Activated T-helper 1 cell treated with anti-CD3 and anti-CD28 coated beads, Interleukin-12 subunit alpha, Interleukin-12 subunit beta, Interleukin-2, Interleukin-4 antibody, amounts not matched to agents 30 ng/mL and 10 ng/mL and 1 ng/mL, durations not matched to agents 14 hours and 24 hours and 36 hours (primary cell): ENCODE data around the gene SAMD3. TPM values are rescaled to one million over a fixed set of nuclear protein-coding genes. Genes with fewer than 3 reads are reported as not detected.
"Not testable (repeated sequence)": the region's sequence is repeated elsewhere in the genome, so short reads cannot be mapped to it uniquely, and the experiment has no call there.

Experiments
- DNase-seq: peaks from one replicate; pipeline ENCODE4 v3.0.0; 2021; ENCODE audit warnings: low spot score
- H3K27ac Mint-ChIP-seq: one replicate; pipeline ENCODE4 v1.8.0; 2021; ENCODE audit warnings: mild to moderate bottlenecking, mixed read lengths
- H3K27me3 Mint-ChIP-seq: one replicate; pipeline ENCODE4 v1.8.0; 2022; ENCODE audit warnings: mild to moderate bottlenecking, moderate library complexity, mixed read lengths; ENCODE audit not compliant: insufficient read depth
- H3K36me3 Mint-ChIP-seq: one replicate; pipeline ENCODE4 v1.8.0; 2021; ENCODE audit warnings: low read depth, mixed read lengths
- H3K4me1 Mint-ChIP-seq: one replicate; pipeline ENCODE4 v1.8.0; 2021; ENCODE audit warnings: low read depth, mixed read lengths
- H3K4me3 Mint-ChIP-seq: one replicate; pipeline ENCODE4 v1.8.0; 2021; ENCODE audit warnings: mild to moderate bottlenecking, moderate library complexity, mixed read lengths
- H3K9me3 Mint-ChIP-seq: one replicate; pipeline ENCODE4 v1.8.0; 2021; ENCODE audit warnings: mixed read lengths
- intact Hi-C: fragments of 100-400 bp; cut with micrococcal nuclease; formaldehyde crosslinking; loops from one replicate; pipeline ENCODE4 v1.15.1; 2024
- total RNA-seq: library from RNA; stranded (reverse); gene quantifications from 2 replicates; pipeline ENCODE4 v1.2.3, GENCODE V29; 2022

SAMD3 gene
- total RNA-seq, 1 donor from 2014 or later: 4.6 TPM

GRCh38 chr6:130239755-130240154 lies 17.0 kb upstream of the SAMD3 start:
- Mint-ChIP-seq H3K4me1 (no peaks in the 10 kb centered on the region), H3K9me3 (no peaks in the 10 kb centered on the region), H3K4me3 (no peak overlapping the region), H3K36me3 (no peaks in the 10 kb centered on the region), H3K27me3 (peaks cover 7% of the 10 kb centered on the region), H3K27ac (no peak overlapping the region)
- no peak for DNase-seq
- intact Hi-C loops: no loop called here

- H3K27me3 Mint-ChIP-seq: no peaks in the 10 kb centered on the region
- DNase-seq: no peak
- H3K36me3 Mint-ChIP-seq: no peaks in the 10 kb centered on the region
- H3K9me3 Mint-ChIP-seq: no peaks in the 10 kb centered on the region
- intact Hi-C loops: no loop called here
- H3K27ac Mint-ChIP-seq: no peak overlapping the region
- H3K4me3 Mint-ChIP-seq: no peak overlapping the region
- peaks cover 6% of the 10 kb centered on the region for H3K4me1 Mint-ChIP-seq
Observed at GRCh38 chr6:130233330-130233729, 10.6 kb upstream of the SAMD3 start.

- H3K4me1 Mint-ChIP-seq, H3K4me3 Mint-ChIP-seq, H3K36me3 Mint-ChIP-seq, DNase-seq, H3K27ac Mint-ChIP-seq, H3K27me3 Mint-ChIP-seq, H3K9me3 Mint-ChIP-seq, intact Hi-C loops: not testable (repeated sequence)
Observed at GRCh38 chr6:130230531-130230930, 7.8 kb upstream of the SAMD3 start.

GRCh38 chr6:130229645-130230044 lies 6.9 kb upstream of the SAMD3 start:
- no peak for DNase-seq
- no peak overlapping the region for H3K27ac Mint-ChIP-seq
- intact Hi-C loops: no loop called here
- H3K36me3 Mint-ChIP-seq: peaks cover 5% of the 10 kb centered on the region
- H3K9me3 Mint-ChIP-seq: peaks cover 6% of the 10 kb centered on the region
- H3K4me3 Mint-ChIP-seq: no peak overlapping the region
- H3K27me3 Mint-ChIP-seq: no peaks in the 10 kb centered on the region
- H3K4me1 Mint-ChIP-seq: peaks cover 6% of the 10 kb centered on the region

GRCh38 chr6:130223508-130223907 lies 757 bp upstream of the SAMD3 start:
- DNase-seq: peak; percentile 73
- H3K27ac Mint-ChIP-seq: peak overlapping the region; percentile 72
- peaks cover 21% of the 10 kb centered on the region for H3K36me3 Mint-ChIP-seq
- H3K27me3 Mint-ChIP-seq: no peaks in the 10 kb centered on the region
- peaks cover 13% of the 10 kb centered on the region for H3K9me3 Mint-ChIP-seq
- intact Hi-C loops: loop anchor here (1.0 kb wide), 3 partner anchors 8 to 475 kb away; no protein-coding TSS in a partner anchor
- peaks cover 43% of the 10 kb centered on the region for H3K4me1 Mint-ChIP-seq
- peak overlapping the region; percentile 6 for H3K4me3 Mint-ChIP-seq

- no peaks in the 10 kb centered on the region for H3K27me3 Mint-ChIP-seq
Observed at GRCh38 chr6:130218134-130218533, 4.6 kb downstream of the SAMD3 start.

GRCh38 chr6:130216620-130217019 lies 6.1 kb downstream of the SAMD3 start:
- peak overlapping the region; percentile 7 for H3K27ac Mint-ChIP-seq
- H3K27me3 Mint-ChIP-seq: no peaks in the 10 kb centered on the region
- peaks cover 39% of the 10 kb centered on the region for H3K36me3 Mint-ChIP-seq
- peaks cover 11% of the 10 kb centered on the region for H3K9me3 Mint-ChIP-seq
- peaks cover 79% of the 10 kb centered on the region for H3K4me1 Mint-ChIP-seq
- DNase-seq: no peak
- intact Hi-C loops: loop anchor here (5.0 kb wide), 1 partner anchor 724 kb away; no protein-coding TSS in a partner anchor
- H3K4me3 Mint-ChIP-seq: no peak overlapping the region

More at GRCh38 chr6:130218134-130218533, 4.6 kb downstream of the SAMD3 start:
- Mint-ChIP-seq H3K27ac (no peak overlapping the region), H3K4me1 (peaks cover 81% of the 10 kb centered on the region), H3K9me3 (peaks cover 11% of the 10 kb centered on the region), H3K36me3 (peaks cover 30% of the 10 kb centered on the region), H3K4me3 (no peak overlapping the region)
- intact Hi-C loops: loop anchor here (5.0 kb wide), 1 partner anchor 726 kb away; no protein-coding TSS in a partner anchor
- DNase-seq: no peak

GRCh38 chr6:130215526-130215925 lies 7.2 kb downstream of the SAMD3 start:
- H3K4me3 Mint-ChIP-seq: peak overlapping the region; percentile 70
- DNase-seq: peak; percentile 49
- intact Hi-C loops: loop anchor here (1.0 to 5.0 kb wide), 6 partner anchors 8 to 723 kb away; no protein-coding TSS in a partner anchor
- H3K9me3 Mint-ChIP-seq: peaks cover 11% of the 10 kb centered on the region
- peaks cover 38% of the 10 kb centered on the region for H3K36me3 Mint-ChIP-seq
- peaks cover 70% of the 10 kb centered on the region for H3K4me1 Mint-ChIP-seq
- H3K27ac Mint-ChIP-seq: peak overlapping the region; percentile 67
- H3K27me3 Mint-ChIP-seq: no peaks in the 10 kb centered on the region

GRCh38 chr6:130212215-130212874 lies 10.4 kb downstream of the SAMD3 start:
- peak overlapping the region; percentile 62 for H3K4me3 Mint-ChIP-seq
- peaks cover 44% of the 10 kb centered on the region for H3K36me3 Mint-ChIP-seq
- H3K9me3 Mint-ChIP-seq: no peaks in the 10 kb centered on the region
- intact Hi-C loops: no loop called here
- no peak for DNase-seq
- no peak overlapping the region for H3K27ac Mint-ChIP-seq
- no peaks in the 10 kb centered on the region for H3K27me3 Mint-ChIP-seq
- H3K4me1 Mint-ChIP-seq: peaks cover 61% of the 10 kb centered on the region

- Mint-ChIP-seq H3K4me1 (peaks cover 58% of the 10 kb centered on the region), H3K36me3 (peaks cover 49% of the 10 kb centered on the region), H3K27me3 (no peaks in the 10 kb centered on the region), H3K27ac (no peak overlapping the region), H3K4me3 (peak overlapping the region; percentile 20), H3K9me3 (no peaks in the 10 kb centered on the region)
- intact Hi-C loops: no loop called here
- no peak for DNase-seq
Observed at GRCh38 chr6:130211691-130212090, 11.1 kb downstream of the SAMD3 start.

- H3K27ac Mint-ChIP-seq: no peak overlapping the region
- no peak for DNase-seq
- H3K4me1 Mint-ChIP-seq: peaks cover 31% of the 10 kb centered on the region
- no peak overlapping the region for H3K4me3 Mint-ChIP-seq
- intact Hi-C loops: no loop called here
- H3K9me3 Mint-ChIP-seq: no peaks in the 10 kb centered on the region
- peaks cover 64% of the 10 kb centered on the region for H3K36me3 Mint-ChIP-seq
- H3K27me3 Mint-ChIP-seq: no peaks in the 10 kb centered on the region
Observed at GRCh38 chr6:130207979-130208649, 14.6 kb downstream of the SAMD3 start.

GRCh38 chr6:130206479-130206878 lies 16.3 kb downstream of the SAMD3 start:
- Mint-ChIP-seq H3K4me3 (no peak overlapping the region), H3K36me3 (peaks cover 66% of the 10 kb centered on the region), H3K27ac (no peak overlapping the region), H3K27me3 (no peaks in the 10 kb centered on the region), H3K4me1 (peaks cover 27% of the 10 kb centered on the region), H3K9me3 (no peaks in the 10 kb centered on the region)
- DNase-seq: no peak
- intact Hi-C loops: no loop called here

GRCh38 chr6:130204322-130204721 lies 18.4 kb downstream of the SAMD3 start:
- Mint-ChIP-seq H3K4me1 (peaks cover 26% of the 10 kb centered on the region), H3K27ac (no peak overlapping the region), H3K9me3 (no peaks in the 10 kb centered on the region), H3K36me3 (peaks cover 72% of the 10 kb centered on the region), H3K27me3 (no peaks in the 10 kb centered on the region), H3K4me3 (no peak overlapping the region)
- no peak for DNase-seq
- intact Hi-C loops: no loop called here
